Esophagus squamous epithelium (tissue), 4 donors: ENCODE data around the gene GALR1.

ENCODE experiments used
- POLR2A ChIP-seq, 4 donors: fragments of 450-650 bp; IDR thresholded peaks; one replicate each; pipeline ENCODE4 v1.6.1; 2017; ENCODE audit warnings: antibody characterized with exemption in 4 of 4, mild to moderate bottlenecking in 4 of 4, moderate library complexity in 3 of 4
- TF ChIP-seq, protein P1 (sequence below), 6 experiments: fragments of 450-650 bp in 4 of 6; fragments of 200-600 bp in 2 of 6; sonication (generic) in 2 of 6; IDR thresholded peaks; one replicate each; pipeline ENCODE4 v1.5.1; 2016 to 2019; ENCODE audit warnings: antibody characterized with exemption in 6 of 6, mild to moderate bottlenecking in 4 of 6, moderate library complexity in 4 of 6

- no peak for TF ChIP-seq POLR2A (IDR thresholded peaks at IDR 0.05)
- TF ChIP-seq, protein P1, sequence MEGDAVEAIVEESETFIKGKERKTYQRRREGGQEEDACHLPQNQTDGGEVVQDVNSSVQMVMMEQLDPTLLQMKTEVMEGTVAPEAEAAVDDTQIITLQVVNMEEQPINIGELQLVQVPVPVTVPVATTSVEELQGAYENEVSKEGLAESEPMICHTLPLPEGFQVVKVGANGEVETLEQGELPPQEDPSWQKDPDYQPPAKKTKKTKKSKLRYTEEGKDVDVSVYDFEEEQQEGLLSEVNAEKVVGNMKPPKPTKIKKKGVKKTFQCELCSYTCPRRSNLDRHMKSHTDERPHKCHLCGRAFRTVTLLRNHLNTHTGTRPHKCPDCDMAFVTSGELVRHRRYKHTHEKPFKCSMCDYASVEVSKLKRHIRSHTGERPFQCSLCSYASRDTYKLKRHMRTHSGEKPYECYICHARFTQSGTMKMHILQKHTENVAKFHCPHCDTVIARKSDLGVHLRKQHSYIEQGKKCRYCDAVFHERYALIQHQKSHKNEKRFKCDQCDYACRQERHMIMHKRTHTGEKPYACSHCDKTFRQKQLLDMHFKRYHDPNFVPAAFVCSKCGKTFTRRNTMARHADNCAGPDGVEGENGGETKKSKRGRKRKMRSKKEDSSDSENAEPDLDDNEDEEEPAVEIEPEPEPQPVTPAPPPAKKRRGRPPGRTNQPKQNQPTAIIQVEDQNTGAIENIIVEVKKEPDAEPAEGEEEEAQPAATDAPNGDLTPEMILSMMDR (IDR thresholded peaks at IDR 0.05): no peak
Measured at GRCh38 chr18:77201506-77201905, 48.1 kb upstream of the GALR1 start.
